CD4-positive, alpha-beta T cell treated with Interleukin-17A for 4 hours (primary cell): ENCODE results near the gene WSB2.
"Not testable (repeated sequence)": the region's sequence is repeated elsewhere in the genome, so short reads cannot be mapped to it uniquely, and the experiment has no call there.

ENCODE experiments used
- DNase-seq: peaks from one replicate; pipeline ENCODE4 v3.0.0-alpha.2; 2020; ENCODE audit warnings: mixed read lengths

Gene WSB2

GRCh38 chr12:118034429-118035189 is 26.4 kb downstream of the WSB2 start:
- DNase-seq, result no peak

DNA sequence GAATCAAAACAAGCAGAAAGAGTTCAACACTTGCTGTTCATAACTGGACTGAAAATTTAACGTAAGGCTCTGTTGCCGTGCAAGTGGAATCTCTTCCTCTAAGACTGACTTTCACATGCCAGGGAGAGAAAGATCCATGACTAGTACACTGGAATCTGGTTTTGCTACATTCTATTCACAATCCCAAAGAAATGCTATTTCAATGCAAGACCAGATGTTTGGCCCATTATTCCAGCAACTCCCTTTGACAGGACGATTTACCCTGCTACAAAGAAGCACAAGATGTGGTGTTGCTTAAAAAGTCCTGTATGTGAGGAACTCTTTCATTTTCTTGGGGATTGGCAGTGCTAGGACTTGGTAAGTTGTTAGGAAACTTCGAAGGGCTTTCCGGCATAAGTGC is 27.1 kb downstream of the WSB2 start:
- no peak for DNase-seq

- no peak for DNase-seq
These were observed 27.7 kb downstream of the WSB2 start for GRCh38 chr12:118033323-118033722.

DNA sequence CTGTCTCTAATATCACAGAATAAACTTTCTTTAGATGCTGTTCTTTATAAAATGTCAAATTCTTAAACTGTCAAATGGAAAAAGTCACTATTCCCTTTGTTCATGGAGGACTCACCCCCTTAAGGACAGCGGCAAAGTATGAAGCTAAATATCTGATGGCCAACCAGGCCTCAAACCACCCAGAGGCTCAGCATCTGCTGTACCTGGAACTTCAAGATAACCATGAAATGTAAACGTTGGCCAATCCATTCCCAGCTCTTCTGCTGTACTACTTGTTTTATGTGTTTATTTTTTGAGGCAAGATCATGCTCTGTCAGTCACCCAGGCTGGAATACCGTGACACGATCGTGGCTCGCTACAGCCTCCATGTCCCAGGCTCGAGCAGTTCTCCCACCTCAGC is 28.8 kb downstream of the WSB2 start:
- DNase-seq, result no peak

DNA sequence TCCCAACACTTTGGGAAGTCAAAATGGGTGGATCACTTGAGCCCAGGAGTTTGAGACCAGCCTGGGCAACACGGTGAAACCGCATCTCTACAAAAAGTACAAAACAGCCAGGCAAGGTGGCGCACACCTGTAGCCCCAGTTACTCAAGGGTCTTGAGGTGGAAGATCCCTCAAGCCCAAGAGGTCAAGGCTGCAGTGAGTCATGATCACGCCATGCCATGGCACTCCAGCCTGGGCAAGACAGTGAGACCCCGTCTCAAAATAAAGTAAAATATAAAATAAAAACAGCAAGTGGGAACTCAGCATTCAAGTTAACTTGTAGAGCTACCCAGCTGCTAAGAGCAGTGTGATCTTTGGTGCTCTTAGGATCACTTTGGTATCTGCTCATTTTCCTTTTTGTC is 31.8 kb downstream of the WSB2 start:
- DNase-seq, result no peak

- DNase-seq, result no peak
These were observed 35.8 kb downstream of the WSB2 start for GRCh38 chr12:118025168-118025567.

GRCh38 chr12:118023301-118023860 is 37.6 kb downstream of the WSB2 start:
- no peak for DNase-seq

GRCh38 chr12:118022728-118023109 is 38.3 kb downstream of the WSB2 start:
- DNase-seq, result no peak

DNA sequence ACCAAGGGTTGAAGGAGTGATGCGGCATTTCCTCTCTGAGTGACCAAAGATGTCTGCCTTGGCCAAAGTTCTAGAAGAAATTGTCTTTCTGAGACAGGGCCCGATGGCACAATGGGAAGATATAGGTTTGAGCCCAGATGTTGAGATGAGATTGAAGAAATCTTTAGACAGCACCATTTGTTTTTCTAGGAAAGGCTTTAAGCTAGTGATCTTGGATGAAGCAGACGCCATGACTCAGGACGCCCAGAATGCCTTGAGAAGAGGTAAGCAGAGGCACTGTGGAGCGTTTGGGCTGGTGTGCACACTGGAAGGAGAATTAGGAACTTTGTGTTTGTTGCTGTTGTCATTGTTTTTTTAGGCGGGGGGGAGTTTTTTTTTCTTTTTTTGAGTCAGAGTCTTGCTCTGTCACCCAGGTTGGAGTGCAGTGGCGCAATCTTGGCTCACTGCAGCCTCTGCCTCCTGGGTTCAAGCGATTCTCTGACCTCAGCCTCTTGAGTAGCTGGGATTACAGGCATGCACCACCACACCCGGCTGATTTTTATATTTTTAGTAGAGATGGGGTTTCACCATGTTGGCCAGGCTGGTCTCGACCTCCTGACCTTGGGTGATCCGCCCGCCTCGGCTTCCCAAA is 38.8 kb downstream of the WSB2 start:
- not testable (repeated sequence) for DNase-seq

GRCh38 chr12:118020036-118020435 is 40.9 kb downstream of the WSB2 start:
- DNase-seq, result no peak

DNA sequence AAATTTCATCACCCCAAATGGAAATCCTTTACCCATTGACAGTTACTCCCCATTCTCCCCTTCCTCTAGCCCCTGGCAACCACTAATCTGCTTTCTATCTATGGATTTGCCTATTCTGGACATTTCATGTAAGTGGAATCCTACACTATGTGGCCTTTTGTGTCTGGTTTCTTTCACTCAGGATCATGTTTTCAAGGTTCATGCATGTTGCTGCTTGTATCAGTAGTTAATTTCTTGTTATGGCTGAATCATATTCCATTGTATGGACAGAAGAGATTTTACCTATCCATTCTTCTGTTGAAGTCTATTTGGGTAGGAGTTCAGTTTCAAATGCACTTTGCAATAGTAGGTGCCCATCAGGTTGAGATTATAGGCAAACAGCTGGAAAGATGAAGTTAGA is 43.1 kb downstream of the WSB2 start:
- no peak for DNase-seq

DNA sequence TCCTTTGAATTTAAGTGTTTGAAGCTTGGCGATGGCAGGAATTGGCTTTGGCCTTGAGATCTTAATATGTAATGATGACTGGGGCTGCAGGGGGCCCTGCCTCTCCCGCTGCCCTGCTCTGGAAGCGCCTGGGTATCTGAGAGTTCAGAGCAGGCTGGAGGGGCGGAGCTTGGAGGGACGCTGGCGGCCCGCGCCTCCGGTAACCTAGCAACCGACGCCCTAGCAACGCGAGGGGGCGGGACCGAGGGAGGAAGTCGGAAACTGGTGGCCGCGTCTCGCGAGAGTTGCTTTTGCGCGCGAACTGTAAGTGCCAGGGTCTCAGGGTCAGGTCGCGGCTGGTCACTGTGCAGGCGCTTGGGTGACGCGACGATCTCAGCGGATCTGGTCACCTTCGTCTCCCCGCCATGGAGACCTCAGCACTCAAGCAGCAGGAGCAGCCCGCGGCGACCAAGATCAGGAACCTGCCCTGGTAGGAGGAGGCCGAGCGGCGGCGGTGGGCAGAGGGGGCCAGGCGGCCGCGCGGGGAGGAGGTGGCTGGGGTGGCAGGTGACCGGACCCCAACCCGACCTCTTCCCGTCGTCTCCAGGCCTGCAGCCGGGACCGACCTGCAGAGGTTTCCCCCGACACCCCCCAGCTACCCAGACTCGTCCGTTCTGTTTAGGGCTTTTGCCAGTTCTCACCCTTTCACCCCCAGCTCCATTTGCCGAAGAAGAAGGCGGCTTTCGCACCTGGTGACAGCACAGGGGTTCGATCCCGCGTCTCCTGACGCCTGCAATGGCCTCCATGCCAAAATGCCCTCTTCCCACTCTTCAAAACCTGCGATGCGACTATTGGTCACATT is 44.3 kb downstream of the WSB2 start, which contains the start of gene RFC5:
RFC5 (plus strand) TSS at position 280 of the 841 bp plus-strand sequence; CDS start at position 405, 125 bp downstream.
- DNase-seq, result peak; percentile 98

DNA sequence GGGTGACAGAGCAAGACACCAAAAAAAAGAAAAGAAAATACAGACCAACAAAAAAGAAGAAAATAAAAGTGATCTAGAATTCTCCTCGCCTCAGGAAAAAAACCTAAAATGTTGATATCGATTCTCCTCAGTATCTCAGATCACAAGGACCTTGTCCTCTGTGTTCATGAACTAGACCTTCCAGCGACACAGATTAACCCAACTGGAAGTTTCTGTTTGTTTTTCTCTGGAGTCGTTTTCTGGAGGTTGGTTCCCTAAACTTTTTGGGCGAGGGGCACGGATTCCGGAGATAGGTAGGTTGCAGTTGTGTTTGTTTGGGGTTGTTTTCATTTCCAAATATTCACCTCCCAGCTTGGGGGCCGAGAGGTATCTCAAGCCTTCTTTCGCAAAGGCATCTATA is 45.0 kb downstream of the WSB2 start:
- no peak for DNase-seq

GRCh38 chr12:118015306-118015705 is 45.7 kb downstream of the WSB2 start:
- no peak for DNase-seq

DNA sequence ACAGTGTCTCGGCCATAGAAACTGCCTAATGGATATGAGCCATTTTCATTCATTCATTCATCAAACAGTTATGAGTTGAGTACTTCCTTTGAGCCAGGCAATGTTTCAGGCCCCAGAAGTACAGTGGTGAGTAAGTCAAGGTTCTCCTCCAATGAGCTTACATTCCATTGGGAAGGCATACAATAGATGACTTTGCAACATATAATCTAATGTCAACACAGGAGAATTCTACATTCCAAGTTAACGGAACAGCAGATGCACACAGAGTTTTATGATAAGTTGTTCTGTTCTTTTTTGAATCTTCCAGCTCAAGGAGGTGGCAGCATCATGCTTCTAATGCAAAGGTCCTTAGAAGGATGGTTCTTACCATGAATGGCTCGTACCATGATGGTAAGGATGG is 47.7 kb downstream of the WSB2 start:
- DNase-seq, result no peak

- no peak for DNase-seq
These were observed 49.0 kb downstream of the WSB2 start for GRCh38 chr12:118011961-118012360.

GRCh38 chr12:118011377-118011776 is 49.6 kb downstream of the WSB2 start:
- no peak for DNase-seq

DNA sequence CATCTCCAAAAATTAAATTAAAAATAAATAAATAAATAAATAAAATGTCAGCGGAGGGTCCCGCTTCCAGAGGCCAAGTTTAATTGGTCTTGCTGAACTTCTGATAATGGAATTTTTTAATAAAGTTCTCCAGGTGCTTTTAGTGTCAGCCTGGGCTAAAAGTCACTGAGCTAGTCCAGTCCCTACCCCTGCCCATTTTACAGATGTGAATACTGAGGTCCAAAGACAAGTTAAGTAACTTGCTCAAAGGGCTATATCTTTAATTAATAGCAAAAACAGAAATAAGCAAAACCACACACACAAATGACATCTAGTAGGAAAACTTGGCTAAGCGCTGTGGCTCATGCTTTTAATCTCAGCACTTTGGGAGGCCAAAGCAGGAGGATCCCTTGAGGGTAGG is 50.1 kb downstream of the WSB2 start:
- no peak for DNase-seq

DNA sequence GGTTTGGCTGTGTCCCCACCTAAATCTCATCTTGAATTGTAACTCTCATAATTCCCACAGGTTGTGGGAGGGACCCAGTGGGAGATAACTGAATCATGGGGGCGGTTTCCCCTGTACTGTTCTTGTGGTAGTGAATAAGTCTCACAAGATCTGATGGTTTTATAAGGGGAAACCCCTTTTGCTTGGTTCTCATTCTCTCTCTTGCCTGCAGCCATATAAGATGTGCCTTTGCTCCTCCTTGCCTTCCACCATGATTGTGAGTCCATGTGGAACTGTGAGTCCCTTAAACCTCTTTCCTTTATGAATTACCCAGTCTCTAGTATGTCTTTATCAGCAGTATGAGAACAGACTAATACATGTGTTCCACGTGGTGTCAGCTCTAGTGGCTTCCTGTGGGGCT is 61.2 kb downstream of the WSB2 start:
- DNase-seq, result not testable (repeated sequence)

- no peak for DNase-seq
These were observed 62.3 kb downstream of the WSB2 start for GRCh38 chr12:117998719-117999118.

DNA sequence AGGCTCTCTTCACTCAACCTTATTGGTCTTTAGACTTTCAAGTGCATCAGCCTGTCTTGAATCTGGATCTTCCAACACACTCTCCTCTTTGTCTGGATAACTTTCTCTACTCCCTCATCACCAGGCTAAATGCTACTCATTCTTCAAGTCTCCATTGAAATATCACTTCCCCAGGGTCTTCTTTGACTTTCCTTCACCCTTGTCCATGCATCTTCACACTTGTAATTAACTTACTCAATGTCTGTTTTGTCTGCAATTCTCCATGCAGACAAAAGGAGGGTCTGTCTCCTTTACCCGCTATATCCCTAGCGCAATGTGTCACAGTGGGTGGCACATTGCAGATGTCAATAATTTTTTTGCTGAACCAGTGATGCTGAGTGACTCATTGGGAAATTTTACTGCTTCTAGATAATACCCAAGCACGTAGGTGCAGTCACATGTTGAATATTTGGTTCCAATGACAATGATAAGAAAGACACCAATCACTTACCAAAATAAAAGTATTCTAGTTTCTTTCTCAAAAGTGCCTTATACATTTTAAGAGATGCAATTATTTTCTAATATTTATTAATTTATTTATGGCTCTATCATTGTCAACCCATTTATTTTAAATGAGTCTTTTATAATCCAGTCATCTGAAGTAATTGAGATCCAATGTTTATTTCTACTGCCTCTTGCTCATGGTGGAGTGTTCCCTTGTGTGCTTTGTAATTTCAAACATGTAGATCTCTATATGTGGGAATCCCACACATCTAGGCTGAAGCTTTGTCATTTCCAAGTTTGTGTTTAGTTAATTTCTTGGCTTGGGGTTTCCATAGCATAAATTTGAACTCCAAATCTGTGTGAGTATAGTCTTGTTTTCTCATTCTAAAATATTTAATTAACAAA is 66.2 kb downstream of the WSB2 start:
- no peak for DNase-seq
